GM19395 (cell line): ENCODE measurements around the gene SLC7A14.

Experiments
- ATAC-seq: cut with Tn5 transposase; IDR thresholded peaks from one replicate; pipeline ENCODE4 v1.9.1; 2021; ENCODE audit warnings: mild to moderate bottlenecking, moderate library complexity; ENCODE audit not compliant: unreplicated experiment

SLC7A14 gene

GRCh38 chr3:170539897-170540296, 46.0 kb downstream of the SLC7A14 start:
- no peak for ATAC-seq

GRCh38 chr3:170536712-170537111, 49.2 kb downstream of the SLC7A14 start:
- ATAC-seq, result no peak

- ATAC-seq, result no peak
These were observed 51.6 kb downstream of the SLC7A14 start for GRCh38 chr3:170534227-170534626.

- no peak for ATAC-seq
These were observed 53.3 kb downstream of the SLC7A14 start for GRCh38 chr3:170532573-170532972.

- no peak for ATAC-seq
These were observed 54.1 kb downstream of the SLC7A14 start for GRCh38 chr3:170531657-170532335.

GRCh38 chr3:170531054-170531453, 54.8 kb downstream of the SLC7A14 start:
- no peak for ATAC-seq

- no peak for ATAC-seq
These were observed 56.0 kb downstream of the SLC7A14 start for GRCh38 chr3:170529912-170530311.

- ATAC-seq, result no peak
These were observed 56.5 kb downstream of the SLC7A14 start for GRCh38 chr3:170529346-170529745.

GRCh38 chr3:170528726-170529125, 57.1 kb downstream of the SLC7A14 start:
- no peak for ATAC-seq

GRCh38 chr3:170524073-170524472, 61.8 kb downstream of the SLC7A14 start:
- no peak for ATAC-seq

GRCh38 chr3:170523248-170523647, 62.6 kb downstream of the SLC7A14 start:
- no peak for ATAC-seq

GRCh38 chr3:170522201-170522600, 63.7 kb downstream of the SLC7A14 start:
- ATAC-seq, result no peak

GRCh38 chr3:170520996-170521395, 64.9 kb downstream of the SLC7A14 start:
- ATAC-seq, result no peak

GRCh38 chr3:170517242-170517945, 68.5 kb downstream of the SLC7A14 start:
- no peak for ATAC-seq

- no peak for ATAC-seq
These were observed 72.2 kb downstream of the SLC7A14 start for GRCh38 chr3:170513642-170514041.

- no peak for ATAC-seq
These were observed 74.5 kb downstream of the SLC7A14 start for GRCh38 chr3:170511371-170511770.

GRCh38 chr3:170508839-170509238, 77.0 kb downstream of the SLC7A14 start:
- ATAC-seq, result no peak

GRCh38 chr3:170508291-170508690, 77.6 kb downstream of the SLC7A14 start:
- ATAC-seq, result no peak

GRCh38 chr3:170507063-170507462, 78.8 kb downstream of the SLC7A14 start:
- no peak for ATAC-seq

- no peak for ATAC-seq
These were observed 79.3 kb downstream of the SLC7A14 start for GRCh38 chr3:170506556-170506955.

GRCh38 chr3:170502297-170502696, 83.6 kb downstream of the SLC7A14 start:
- ATAC-seq, result no peak

GRCh38 chr3:170500995-170501394, 84.9 kb downstream of the SLC7A14 start:
- no peak for ATAC-seq

- ATAC-seq, result no peak
These were observed 85.4 kb downstream of the SLC7A14 start for GRCh38 chr3:170500462-170500861.
